Stimulated activated CD8-positive, alpha-beta memory T cell treated with anti-CD3 and anti-CD28 coated beads, Interleukin-4, amount 100 ng/mL, for 24 hours (primary cell): ENCODE measurements around the gene AURKA.
"Not testable (repeated sequence)": the region's sequence is repeated elsewhere in the genome, so short reads cannot be mapped to it uniquely, and the experiment has no call there.

ENCODE experiments used
- DNase-seq: peaks from one replicate; pipeline ENCODE4 v3.0.0-alpha.2; 2020; ENCODE audit warnings: low read depth

AURKA gene

GRCh38 chr20:56358600-56359211 is 33.3 kb downstream of the AURKA start, which contains the start of gene FAM210B:
Gene FAM210B, plus strand, starts transcription at chr20:56358974. Its CDS starts 32 bp downstream, at chr20:56359006.
- DNase-seq = peak; percentile 68

- DNase-seq = no peak
Observed at GRCh38 chr20:56358070-56358469, 33.9 kb downstream of the AURKA start.

GRCh38 chr20:56353356-56353755 is 38.7 kb downstream of the AURKA start:
- DNase-seq = no peak

- DNase-seq = no peak
Observed at GRCh38 chr20:56352345-56353055, 39.5 kb downstream of the AURKA start.

- DNase-seq = no peak
Observed at GRCh38 chr20:56350842-56351241, 41.2 kb downstream of the AURKA start.

GRCh38 chr20:56348746-56349145 is 43.3 kb downstream of the AURKA start:
- no peak for DNase-seq

GRCh38 chr20:56348305-56348693 is 43.7 kb downstream of the AURKA start:
- DNase-seq = no peak

- DNase-seq = no peak
Observed at GRCh38 chr20:56347628-56348304, 44.2 kb downstream of the AURKA start.

GRCh38 chr20:56345911-56346310 is 46.1 kb downstream of the AURKA start:
- DNase-seq = no peak

GRCh38 chr20:56343861-56344381 is 48.1 kb downstream of the AURKA start:
- DNase-seq = peak; percentile 19

- DNase-seq = no peak
Observed at GRCh38 chr20:56342783-56343182, 49.2 kb downstream of the AURKA start.

- not testable (repeated sequence) for DNase-seq
Observed at GRCh38 chr20:56336709-56337108, 55.3 kb downstream of the AURKA start.

GRCh38 chr20:56328861-56329260 is 63.2 kb downstream of the AURKA start:
- DNase-seq = no peak

- no peak for DNase-seq
Observed at GRCh38 chr20:56324806-56325205, 67.2 kb downstream of the AURKA start.

- no peak for DNase-seq
Observed at GRCh38 chr20:56323656-56324055, 68.4 kb downstream of the AURKA start.

- DNase-seq = no peak
Observed at GRCh38 chr20:56323206-56323605, 68.8 kb downstream of the AURKA start.

GRCh38 chr20:56322681-56323080 is 69.3 kb downstream of the AURKA start:
- DNase-seq = no peak
